Stimulated activated CD4-positive, alpha-beta T cell treated with anti-CD3 and anti-CD28 coated beads, Interleukin-1b, Interleukin-23, amount 100 ng/mL, for 1 hour (primary cell): Measurements from ENCODE around the gene TCL1B.
"Not testable (repeated sequence)": the region's sequence is repeated elsewhere in the genome, so short reads cannot be mapped to it uniquely, and the experiment has no call there.

Experiments
- DNase-seq, 2 donors: peaks; one replicate each; pipeline ENCODE4 v3.0.0-alpha.2; 2020; ENCODE audit warnings: low read depth in 2 of 2

Gene TCL1B

DNA sequence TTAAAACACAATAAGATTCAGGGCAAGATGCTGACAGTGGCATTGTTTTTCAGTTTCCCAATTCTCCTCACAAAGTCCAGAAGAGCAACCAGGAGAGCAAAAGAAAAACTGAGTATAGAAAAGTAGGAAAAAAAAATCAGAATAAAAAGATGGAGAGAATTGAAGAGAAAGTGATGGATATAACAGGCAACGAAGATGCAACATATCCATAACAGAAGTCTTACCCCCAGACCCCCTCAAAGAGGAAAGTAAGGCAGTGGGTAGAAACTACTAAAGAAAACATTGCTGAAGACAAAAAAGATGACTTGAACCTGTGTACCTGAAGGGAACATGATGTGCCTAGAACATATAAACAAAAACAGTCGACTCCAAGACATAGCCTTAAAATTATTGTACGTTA lies 17.1 kb downstream of the TCL1B start:
- no peak for DNase-seq

DNA sequence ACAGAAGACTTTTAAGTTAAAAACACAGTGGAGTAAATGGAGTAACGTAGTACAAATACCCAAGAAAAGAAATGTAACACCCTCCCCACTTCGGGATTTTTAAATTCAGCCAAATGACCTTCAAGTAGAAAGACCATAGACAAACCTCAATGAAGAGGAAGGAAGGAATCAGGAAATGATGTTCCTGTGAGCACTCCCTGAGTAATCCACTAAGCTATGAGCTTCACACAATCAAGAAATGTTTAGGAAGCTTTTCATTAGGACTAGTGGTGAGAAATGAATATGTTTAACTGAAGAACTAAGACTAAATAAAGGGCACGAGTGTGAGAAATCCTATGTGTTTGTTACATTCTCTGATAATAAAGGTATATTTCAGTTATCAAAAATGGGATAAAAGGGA lies 17.6 kb downstream of the TCL1B start:
- no peak for DNase-seq

DNA sequence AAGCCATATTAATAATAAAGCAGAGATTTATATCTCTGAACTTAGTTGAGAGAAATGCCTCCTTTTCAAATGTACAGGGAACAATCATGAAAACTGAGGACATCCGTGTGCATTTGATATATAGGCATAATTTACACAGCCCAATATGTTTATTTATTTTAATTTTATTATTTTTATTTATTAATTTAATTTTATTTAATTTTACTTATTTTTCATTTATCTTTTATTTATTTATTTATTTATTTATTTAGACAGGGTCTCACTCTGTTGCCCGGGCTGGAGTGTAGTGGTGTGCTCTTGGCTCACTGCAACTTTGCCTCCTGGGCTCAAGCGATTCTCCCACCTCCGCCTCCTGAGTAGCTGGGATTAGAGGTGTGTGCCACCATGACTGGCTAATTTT lies 19.3 kb downstream of the TCL1B start:
- no peak for DNase-seq

DNA sequence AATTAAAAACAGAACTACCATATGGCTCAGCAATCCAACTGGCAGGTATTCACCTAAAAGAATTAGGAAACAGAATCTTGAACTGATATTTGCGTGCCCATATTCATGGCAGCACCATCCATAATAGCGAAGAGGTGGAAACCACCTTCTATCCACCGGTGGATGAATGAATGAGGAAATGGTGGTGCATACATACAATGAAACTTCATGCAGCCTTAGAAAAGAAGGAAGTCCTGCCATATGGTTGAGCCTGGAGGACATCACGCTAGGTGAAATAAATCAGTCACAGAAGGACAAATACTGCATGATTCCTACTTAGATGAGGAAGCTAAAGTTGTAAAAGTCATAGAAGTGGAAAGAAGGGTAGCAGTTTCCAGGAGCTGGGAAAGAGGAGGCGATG lies 21.1 kb downstream of the TCL1B start:
- DNase-seq = no peak

DNA sequence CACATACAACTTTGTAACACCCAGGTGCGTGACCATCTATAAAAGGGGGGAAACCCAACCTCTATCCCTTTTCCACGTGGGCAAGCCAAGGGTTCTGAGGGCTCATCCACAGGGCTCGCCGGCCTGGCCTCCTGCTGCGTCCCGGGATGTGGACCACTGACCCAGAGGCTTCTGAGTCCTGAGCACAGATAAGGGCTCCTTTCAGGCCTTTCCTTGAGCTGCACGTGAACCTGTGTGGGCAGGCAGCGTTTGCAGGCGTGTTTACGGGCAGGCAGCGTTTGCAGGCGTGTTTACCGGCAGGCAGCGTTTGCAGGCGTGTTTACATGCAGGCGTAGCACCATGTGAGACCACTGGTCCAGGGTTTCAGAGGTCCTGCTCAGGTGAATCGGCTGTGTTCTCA lies 23.9 kb downstream of the TCL1B start:
- DNase-seq = no peak

DNA sequence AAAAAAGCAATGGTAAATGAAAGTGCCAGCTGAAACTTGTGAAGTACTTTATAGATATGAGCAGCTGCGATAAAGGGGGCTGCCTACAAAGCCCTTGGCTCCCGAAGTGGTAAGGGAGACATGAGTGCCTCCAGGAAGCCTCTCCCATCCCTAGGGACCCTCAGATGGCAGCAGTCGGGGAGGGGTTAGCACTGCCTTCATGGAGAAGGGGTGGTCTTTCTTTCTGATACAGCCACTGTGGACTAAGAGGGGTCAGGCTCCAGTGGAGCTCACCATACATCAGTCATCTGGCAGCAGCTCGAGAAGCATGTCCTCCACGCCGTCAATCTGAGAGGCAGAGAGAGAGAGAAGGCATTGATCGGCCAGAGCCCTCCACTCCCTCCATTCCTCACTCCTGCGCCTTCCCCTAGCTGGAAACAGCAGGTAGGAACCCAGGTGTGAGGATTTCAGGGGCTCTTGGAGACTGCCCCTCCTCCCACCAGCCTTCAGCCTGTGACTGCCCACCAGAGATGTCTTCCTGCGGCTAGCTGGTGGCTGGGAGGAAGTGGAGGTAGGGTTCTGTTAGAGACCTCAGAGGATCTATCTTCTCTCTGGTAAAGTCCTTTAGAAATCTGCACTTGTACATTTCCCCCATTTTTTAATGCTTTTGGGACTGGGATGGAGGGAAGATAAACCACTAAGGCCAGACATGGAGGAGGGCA lies 25.4 kb downstream of the TCL1B start:
- DNase-seq = no peak

DNA sequence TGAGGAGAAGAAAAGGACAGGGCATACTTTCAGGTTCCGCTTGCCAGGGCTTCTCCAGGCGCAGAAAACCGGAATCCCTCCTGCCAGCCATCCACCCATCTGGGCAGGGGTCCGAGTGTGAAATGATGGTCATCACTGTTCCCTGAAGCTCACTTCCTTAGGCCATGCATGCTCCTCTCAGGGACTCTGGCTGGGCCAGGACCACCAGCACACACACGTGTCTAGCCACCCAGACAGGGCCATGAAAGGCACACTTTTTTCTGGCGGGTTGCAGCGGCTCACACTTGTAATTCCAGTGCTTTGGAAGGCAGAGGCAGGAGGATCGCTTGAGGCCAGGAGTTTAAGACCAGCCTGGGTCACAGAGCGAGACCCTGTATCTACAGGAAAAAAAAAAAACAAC lies 26.2 kb downstream of the TCL1B start:
- no peak for DNase-seq

DNA sequence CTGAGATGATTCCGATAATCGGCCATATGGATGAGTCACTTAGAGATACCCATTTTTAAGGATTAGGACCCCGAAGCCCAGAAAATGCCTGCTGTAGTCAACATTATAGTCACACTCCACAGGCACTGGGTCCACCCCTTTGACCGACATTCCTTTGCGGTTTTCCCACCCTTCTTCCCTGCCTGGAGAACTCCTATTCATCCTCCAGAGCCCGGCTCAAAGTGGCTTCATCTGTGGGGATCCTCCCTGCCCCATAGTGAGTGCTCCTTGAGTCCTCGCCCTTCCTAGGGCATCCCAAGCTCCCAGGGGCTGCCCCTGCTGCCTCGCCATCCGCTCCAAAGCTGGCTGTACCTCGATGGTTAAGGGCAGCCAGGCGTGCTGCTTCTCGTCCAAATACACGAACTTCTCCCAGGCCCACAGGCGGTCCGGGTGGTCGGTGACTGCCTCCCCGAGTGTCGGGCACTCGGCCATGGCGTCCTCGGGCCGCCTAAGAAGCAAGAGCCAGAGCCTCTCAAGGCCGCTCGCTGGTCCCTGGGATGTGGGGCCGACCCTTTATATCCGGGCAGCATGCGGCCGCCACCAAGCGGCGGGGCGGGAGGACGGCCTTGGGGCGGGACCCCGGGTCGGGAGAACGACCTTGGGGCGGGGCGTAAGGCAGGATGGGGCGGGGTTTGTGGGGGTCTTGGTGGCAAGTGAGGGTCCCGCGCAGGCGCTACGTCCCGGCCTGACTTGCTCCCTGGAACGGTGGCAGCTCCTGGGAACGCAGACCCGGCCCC lies 27.6 kb downstream of the TCL1B start, which contains the start of gene TCL1A:
Gene TCL1A, minus strand, starts transcription at position 530 of the 776 bp plus-strand sequence. Its CDS starts 59 bp downstream, at position 471.
- no peak for DNase-seq

DNA sequence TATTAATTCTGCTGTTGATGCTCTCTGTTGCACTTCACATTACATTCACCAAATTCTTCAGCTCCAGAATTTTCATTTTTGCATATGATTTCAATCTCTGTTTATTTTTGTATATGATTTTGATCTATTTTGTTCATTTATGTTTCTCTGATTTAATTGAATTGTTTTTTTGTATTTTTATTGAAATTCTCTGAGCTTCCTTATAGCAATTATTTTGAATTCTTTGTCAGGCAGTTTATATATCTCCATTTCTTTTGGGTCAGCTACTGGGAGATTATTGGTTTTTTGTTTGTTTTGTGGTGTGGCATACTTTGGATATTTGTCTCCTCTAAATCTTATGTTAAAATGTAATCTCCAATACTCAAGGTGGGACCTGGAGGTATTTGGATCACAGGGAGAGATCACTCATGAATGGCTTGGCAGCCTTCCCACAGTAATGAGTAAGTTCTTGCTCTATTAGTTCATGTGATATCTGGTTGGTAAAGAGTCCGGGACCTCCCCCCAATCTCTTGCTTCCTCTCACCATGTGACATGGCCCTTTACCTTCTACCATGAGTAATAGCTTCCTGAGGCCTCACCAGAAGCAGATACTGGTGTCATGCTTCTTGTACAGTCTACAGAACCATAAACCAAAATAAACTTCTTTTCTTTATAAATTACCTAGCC lies 36.4 kb downstream of the TCL1B start:
- no peak for DNase-seq

DNA sequence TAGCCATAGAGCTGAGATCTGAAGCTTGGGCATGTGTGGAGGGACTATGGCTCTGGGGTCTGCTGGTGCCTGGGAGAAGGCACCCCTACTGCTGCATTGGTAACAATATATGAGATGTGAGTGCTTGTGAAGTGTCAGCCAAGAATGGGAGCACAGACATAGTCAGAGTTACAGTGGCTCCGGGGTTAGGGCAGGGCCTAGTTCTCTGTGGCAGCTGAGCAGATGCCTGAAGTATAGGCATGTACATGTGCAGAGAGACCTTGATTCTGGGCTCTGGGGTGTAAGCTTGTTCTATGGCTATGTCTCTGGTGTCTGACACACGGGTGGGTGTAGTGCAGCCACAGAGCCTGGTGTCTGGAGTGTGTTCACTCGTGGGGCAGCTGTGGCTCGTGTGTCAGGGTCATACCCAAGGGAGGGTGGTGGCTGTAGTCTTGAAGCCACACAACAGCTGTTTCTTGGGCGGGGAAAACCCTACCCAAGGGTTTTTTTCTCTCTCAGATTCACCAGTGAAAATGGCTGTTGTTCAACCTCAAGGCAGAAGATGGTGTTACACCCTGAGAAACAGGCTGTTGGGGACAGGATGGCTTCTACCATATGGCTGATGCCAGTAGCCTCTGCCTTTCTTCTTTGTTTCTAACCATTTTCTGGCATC lies 39.6 kb downstream of the TCL1B start:
- DNase-seq = no peak

DNA sequence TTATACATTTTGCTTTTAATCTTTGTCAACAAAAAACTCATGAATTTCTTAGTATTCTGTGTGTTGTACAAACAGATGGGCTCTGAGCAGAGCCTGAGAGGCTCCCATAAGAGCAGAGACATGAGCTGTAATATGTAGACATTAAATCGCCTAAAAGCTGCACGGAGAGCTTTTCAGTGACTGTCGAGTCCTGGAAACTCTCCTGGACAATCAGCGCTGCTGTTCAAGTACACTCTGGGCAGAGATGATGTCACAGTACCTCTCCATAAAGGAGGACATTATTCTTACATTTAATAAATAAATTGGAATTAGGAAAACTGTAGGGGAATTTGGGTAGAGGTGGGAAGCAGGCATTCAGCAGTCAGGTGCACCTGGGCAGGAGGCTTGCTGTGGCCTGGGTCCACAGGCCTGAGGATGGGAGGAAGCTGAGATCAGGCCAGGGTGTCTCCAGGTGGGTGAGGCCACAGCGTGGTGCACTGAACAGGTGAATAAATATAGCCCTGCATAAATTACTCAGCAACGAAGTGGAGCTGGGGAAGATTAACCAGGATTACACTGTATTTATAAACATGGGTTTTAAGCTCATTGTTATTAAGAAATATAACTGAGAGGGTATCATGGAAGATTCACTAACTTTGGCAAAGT lies 41.0 kb downstream of the TCL1B start:
- DNase-seq = no peak

DNA sequence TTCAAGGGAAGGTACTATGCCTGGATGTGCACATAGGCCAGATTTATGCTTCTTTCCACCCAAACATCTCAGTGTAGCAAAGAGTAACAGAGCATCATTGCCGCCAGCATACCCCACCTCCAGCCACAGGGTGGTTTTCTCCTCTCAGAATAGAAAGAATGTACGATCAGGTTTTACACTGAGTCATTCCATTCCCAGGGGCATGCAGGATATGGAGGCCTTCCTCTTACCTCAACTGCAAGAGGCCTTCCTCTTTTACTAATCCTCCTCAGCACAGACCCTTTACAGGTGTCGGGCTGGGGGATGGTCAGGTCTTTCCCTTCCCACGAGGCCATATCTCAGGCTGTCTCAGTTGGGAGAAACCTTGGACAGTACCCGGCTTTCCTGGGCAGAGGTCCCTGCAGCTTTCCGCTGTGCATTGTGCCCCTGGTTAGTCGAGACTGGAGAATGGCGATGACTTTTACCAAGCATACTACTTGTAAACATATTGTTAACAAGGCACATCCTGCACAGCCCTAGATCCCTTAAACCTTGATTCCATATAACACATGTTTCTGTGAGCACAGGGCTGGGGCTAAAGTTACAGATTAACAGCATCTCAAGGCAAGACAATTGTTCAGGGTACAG lies 43.3 kb downstream of the TCL1B start:
- DNase-seq = not testable (repeated sequence)

DNA sequence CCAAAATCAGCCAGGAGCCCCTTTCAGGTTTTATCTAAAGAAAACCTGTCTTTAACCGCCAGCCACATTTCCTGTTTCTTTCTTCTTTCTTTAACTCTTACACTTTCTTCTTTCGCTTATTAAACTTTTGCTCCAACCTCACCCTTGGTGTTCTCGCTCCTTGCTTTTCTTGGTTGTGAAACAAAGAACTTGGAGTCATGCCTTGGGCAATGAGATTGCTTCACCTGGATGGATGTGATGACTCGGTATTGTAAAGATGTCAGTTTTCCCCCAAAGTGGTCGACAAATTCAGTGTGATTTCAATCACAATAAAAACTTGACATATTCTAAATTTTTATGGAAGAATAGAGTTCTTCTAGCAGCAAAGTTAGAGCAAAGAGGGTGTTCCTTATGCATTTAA lies 43.9 kb downstream of the TCL1B start:
- no peak for DNase-seq

DNA sequence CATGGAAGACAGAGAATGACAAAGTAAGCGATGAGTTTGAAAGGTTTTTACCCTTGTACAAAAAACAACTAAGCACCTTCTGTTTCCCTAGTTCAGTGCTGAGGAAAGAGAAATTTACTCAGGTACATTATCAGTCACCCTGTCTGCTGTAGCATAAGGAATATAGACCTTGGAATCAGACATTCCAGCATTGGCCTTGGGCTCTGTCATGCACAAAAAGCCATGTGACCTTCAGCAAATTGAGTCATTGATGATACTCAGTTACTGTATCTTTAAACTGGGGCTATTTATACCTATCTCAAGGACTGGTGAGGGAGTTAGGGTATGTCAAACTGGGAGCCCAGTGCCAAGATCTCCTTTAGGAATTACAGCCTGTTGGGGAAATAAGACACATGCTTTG lies 47.0 kb downstream of the TCL1B start:
- DNase-seq = no peak

DNA sequence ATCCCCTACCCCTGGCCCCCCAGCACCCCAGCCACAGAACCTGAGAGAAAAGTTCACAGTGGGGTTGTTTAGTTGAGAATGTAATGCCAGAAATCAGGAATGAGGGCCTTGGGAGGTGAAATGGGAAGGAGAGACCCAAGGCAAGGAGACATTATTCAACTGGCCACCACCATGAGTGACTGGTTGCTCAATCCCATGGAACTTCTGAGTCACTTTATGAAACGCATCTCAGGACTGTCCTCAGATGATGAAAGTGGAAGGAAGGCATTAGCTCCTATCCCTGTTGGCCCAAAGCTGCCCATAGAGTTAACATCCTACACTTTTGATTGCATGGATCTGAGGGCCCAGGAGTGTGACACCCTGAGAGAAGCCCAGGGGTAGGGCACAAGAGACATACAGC lies 53.1 kb downstream of the TCL1B start:
- no peak for DNase-seq

DNA sequence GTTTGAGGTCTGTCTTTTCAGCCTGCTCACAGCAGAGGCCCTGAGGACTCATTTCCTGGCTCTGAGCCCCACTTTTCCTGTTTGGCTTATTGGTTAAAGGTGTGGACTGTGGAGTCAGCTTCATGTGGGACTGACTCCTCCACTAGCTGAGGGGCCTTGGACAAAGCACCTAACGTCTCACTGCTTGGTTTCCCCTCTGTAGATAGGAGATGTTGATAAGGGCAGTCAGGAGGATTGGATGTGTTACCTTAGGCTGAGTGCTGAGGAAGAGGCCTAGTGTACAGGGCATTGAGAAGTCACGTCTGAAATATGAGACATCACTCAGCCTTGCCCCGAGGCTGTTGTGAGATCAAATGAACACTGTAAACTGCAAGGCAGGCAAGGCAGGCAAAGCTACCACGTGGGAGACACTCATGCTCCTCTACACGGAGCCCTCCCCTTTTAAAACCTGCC lies 54.8 kb downstream of the TCL1B start:
- DNase-seq = no peak

DNA sequence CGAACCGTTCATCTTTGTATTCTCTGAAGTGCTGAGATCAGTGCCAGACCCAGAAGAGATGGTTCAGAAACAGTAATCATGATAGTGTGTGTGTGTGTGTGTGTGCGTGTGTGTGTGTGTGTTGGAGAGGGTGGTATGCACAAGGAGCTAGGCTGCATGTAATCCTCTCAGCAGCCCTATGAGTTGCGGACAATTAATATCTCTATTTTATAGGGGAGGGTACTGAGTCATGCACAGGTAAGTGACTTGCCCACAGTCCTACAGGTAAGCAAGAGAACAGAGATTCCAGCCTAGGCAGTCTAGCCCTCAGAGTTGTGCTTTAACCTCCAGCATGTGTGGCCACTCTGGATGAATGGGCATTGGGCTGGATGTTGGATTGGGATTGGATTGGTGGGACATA lies 55.6 kb downstream of the TCL1B start:
- DNase-seq = no peak
